GM21423 (cell line): ENCODE results near the gene SMCO2.

Experiments
- ATAC-seq: cut with Tn5 transposase; IDR thresholded peaks from one replicate; pipeline ENCODE4 v1.9.1; 2021; ENCODE audit warnings: mild to moderate bottlenecking, moderate library complexity; ENCODE audit not compliant: unreplicated experiment

SMCO2 gene

DNA sequence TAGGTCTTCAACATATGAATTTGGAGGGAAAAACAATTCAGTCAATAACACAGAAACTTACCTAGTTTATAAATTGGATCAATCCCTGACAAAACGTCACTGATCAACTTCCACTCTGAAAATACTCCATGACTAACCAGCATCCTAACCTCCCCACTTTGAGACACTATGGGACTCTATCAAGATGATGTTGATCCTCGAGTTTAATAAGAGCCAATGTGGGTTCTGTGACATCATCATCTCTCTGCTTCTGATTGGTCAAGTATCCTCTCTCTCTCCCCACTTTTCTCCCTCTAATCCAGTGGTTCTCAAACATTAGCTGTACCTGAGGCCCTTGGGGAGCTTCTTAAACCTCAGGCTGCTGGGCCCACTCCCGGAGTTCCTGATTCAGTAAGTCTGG, at the start of gene SMCO2:
TSS of gene SMCO2 (plus strand) at position 301 of the 400 bp plus-strand sequence. CDS start 23,896 bp downstream, outside the sequence.
- no peak for ATAC-seq

DNA sequence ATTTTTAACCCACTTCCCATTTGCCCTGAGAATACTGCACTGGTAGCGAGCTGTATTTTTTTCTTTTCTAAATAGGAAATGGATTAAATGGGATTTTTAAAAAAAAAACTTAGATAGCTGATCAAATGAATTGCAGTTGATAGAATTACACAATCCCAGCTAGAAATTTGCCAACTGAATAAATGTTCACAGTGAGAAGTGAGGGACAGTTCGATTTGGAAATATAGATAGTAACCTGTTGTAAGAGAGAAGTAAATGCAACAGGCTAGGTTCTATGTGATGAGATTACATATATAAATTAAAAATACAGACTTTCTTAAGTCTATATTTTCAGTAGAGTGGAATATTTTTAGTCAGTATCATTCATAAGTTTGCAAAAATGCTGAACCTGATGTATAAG, 48.1 kb upstream of the SMCO2 start:
- no peak for ATAC-seq

DNA sequence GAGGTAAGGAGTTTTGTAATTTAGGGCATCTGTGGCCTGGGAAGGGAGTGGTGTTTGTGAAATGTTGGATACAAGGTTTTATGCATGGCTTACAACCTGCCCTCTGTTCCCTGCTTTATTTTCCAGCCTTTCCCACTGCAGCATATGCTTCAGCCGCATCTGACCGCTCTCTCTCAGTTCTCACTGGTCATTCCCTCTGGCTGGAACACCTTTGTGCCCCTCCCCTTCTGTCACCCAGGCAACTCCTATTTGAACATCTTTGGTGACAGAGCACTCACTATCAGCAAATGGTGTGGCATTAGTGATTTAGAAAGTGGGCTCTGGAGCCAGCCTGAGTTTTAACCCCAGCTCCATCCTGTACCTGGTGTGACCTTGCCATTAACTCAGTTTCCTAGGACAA, 47.5 kb upstream of the SMCO2 start:
- no peak for ATAC-seq

- ATAC-seq: no peak
These were observed 45.6 kb upstream of the SMCO2 start for GRCh38 chr12:27400856-27401354.

DNA sequence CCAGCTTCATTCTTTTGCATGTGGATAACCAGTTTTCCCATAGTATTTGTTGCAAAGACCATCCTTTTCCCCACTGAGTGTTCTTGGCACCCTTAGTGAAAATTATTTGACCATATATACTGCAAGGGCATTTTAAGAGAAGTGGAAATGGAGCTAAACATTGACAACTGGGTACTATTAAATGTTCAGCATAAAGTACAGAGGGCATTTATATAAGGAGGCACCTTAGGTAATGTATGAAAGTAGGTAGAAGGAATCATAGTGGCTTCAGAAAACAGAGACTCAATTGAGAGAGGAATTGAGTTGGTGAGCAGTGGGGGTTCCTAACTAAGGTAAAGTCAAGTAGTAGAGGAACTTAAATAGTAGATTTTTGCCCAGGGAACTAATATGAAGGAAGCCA, 34.5 kb upstream of the SMCO2 start:
- ATAC-seq: no peak

DNA sequence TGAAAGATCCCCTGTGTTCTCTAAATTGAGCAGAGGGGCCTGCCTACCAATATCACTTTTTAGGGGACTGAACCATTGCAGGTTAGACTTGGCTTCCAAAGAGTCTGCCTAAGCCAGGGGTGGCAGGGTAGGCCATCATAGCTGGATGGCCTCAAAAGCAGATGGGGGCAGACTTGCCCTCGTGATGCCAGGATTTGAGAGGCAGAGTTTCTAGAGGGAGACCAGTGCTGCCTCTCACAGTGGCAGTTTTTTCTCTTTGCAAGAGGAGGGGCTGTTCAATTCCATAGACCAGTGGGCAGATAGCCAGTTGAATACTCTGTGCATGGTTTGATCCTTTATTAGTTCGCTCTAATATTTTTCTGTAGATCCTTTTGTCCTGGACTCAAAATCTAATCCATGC, 23.8 kb upstream of the SMCO2 start:
- ATAC-seq: no peak

DNA sequence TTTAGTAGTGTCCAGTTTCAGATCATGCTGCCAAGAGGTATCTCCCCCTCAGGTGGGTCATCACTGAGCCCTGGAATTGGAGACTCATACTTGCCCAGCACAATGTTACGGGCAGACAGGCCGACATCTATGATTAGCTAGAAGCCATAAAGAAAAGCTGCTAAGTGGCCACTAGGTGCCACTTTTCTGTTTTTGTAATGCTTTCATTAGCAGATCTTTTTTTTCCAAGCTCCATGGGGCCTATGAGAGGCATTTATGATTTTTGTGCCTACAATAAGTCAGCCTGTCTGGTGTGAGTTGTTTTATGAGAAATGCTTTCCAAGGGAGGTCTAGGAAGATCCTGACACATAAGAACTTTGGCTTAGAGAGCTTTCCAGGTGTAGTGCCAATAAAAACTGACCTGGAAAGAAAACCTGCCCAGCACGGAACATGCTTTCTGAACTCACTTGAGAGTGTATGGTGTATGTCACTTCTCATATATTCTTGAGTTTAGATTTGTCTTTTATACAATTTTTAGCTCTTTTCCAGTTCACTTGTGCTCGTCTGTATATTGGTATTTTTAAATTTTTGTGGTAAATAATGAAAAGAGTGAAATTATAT, 21.8 kb upstream of the SMCO2 start:
- ATAC-seq: no peak

- no peak for ATAC-seq
These were observed 21.2 kb upstream of the SMCO2 start for GRCh38 chr12:27425306-27425705.

DNA sequence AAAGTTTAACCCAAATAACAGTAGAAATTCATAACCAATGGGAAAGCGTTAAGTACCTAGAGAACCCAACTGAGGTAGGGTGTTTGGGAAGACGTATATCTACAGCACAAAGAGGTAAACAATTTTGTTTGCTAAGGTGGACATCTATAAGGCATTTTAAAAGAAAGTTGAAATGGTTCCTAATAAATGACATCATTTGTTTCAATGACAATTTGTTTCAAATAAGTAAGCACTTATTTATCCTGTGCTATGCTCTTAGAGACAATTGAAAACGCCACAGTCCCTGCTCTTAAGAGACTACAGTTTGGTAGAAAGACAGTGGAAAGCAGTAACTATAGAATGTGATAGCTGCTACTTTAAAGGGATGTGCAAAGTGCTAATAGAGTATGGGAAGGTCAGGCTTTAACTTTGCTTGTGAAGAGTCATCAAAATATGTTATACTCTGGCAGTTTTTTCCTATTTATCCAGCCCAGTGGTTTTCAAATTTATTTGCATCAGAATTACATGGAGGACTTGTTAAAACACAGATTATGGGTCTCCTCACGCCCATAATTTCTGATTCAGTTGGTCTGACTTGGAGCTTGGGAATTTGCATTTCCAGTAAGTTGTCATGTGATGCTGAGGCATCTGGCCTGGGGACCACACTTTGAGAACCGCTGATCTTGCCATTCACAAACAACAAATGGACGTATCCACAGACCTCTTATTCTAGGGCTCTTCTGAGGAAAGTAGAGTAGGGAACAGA, 19.6 kb upstream of the SMCO2 start:
- ATAC-seq: no peak

GRCh38 chr12:27427824-27428223, 18.7 kb upstream of the SMCO2 start:
- no peak for ATAC-seq

- ATAC-seq: no peak
These were observed 18.1 kb upstream of the SMCO2 start for GRCh38 chr12:27428466-27428865.

DNA sequence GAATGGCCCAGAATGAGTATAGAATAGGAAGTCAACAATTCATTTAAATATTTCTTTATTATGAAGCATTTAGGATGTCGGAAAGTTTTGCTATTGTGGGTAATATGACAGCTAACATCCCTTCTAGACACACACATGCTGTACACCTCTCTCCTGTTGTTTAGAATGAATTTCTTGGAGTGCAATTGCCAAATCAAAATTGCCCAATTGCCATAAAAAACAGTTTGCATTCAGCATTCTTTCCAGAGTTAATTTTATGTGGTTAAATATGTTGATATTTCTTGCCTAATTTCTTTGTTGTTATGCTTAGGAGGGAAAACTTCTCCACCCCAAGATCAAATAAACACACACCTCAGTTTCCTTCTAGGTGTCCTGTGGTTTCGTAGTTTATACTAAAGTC, 16.9 kb upstream of the SMCO2 start:
- ATAC-seq: no peak

GRCh38 chr12:27431185-27431584, 15.4 kb upstream of the SMCO2 start:
- ATAC-seq: no peak

DNA sequence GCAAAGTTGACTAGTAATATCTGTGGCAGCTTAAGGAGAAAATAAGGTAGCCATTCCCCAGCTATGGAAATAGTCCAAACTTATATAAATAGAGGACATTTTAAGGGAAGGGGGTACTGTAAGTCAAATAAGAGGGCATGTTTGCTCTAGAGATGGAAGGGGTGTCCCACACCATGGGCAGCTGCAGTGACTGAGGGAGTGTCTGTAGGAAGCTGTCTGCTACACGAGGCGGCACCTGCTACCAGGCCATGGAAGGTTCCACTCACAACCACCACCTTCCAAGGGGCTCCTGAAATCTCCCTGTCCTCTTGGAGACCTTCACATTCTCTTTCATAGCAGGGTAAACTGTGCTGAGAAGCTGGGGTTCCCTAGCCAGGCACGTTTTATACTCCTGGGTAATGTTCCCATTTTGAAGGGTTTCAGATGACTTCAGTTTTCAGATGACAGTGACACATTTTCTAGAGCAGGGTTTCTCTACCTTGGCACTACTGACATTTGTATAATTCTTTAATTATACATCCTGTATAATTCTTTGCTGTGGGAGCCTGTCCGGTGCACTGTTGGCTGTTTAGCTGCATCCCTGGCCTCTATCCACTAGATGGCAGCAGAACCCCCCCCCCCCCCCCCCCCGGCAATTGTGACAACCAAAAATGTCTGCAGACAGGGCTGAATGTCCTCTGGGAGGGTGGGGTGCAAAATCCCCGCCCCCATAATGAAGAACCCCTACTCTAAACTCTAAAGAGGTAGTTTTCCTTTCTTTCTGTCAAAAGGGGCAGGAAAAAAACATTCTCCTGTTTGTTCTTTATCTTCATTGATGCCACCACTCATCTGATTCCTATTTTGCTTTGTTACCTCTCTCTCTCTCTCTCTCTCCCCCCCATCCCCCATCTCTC, 11.6 kb upstream of the SMCO2 start:
- ATAC-seq: no peak

DNA sequence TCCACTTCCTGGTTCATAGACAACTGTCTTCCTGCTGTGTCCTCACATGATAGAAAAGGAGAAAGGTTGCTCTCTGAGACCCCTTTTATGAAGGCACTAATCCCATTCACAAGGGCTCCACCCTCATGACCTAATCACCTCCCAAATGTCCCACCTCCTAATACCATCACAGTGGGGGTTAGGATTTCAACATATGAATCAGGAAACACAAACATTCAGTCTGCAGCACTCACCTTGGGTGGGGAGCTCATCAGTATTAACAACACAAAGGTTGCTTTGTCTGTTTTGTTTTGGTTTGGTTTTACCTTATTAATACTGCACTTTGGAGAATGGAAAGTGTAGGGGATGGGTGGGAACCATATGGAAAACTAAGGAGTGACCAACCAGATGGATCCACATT, 10.5 kb upstream of the SMCO2 start:
- ATAC-seq: no peak

DNA sequence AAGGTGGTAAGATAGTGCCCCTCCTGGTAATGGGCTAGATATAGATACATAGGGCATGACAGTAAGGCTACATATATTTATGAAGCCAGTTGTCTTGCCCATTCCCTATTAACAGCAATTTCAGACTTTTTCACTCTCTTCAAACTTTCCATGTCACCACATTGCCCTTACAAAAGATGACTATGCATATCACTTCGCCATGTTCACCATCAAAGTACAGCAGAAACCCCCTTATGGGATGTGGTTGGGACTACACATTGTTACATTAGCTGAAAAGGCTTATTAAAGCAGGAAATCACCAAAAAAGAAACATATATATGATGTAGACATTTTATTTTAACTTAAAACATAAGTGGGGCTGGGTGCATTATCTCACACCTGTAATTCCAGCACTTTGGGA, 9.8 kb upstream of the SMCO2 start:
- no peak for ATAC-seq

- ATAC-seq: no peak
These were observed 8.7 kb upstream of the SMCO2 start for GRCh38 chr12:27437839-27438238.

GRCh38 chr12:27447761-27448160, 1.2 kb downstream of the SMCO2 start:
- ATAC-seq: no peak

DNA sequence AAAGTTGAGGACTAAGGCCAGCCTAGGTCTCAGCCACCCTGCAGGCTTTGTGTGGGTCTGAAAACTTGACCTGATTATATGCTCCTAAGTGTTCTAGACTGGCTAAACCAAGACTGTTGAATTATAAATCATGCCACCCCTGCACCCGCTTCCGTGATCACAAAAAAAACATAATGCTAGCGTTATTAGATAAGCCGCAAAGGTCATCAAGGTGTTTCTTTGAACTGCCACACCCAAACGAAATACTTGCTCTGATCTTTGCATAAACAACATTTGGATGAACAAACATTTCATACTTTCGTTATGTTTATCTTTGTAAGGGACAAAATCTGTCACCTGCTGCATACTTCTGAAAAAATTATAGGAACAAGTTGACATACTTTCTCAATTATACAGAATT, 2.5 kb downstream of the SMCO2 start:
- no peak for ATAC-seq

DNA sequence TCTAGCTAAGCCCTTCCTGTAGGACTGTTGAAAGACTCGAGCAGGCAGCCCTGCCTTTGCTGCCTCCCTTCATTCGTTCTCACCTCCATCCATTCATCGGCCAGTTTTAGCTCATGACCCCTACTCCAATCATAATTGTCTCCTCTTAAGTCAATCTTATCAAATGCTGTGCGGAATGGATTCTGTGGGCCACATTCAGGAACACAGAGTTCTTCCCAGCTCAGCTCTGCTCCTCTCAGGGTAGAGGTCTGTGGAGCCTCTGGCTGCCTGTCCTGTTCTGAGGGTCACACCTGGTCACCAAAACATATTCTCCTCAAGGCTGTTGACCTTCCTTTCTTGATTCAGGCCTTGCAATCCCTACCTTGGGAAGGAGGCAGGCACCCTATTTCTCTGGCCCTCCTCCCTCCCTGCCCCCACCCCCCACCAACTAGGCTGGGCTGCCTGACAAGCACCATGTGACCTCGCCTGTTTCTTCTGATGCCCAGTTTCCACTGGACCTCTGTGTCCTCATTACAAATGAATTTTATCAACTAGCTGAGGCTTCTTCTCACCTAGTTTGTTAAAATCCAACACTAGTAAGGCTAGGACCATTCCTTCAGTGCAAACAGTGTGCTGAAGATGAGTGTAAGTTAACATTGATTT, 3.5 kb downstream of the SMCO2 start:
- ATAC-seq: no peak
